HG02798 (cell line): ENCODE results near the gene CDH24.
A peak's percentile ranks its signal among the peaks of the same experiment; 100 is the strongest.
"Not testable (repeated sequence)": the region's sequence is repeated elsewhere in the genome, so short reads cannot be mapped to it uniquely, and the experiment has no call there.

Experiments used
- ATAC-seq: cut with Tn5 transposase; IDR thresholded peaks from one replicate; pipeline ENCODE4 v1.9.1; 2021; ENCODE audit warnings: mild to moderate bottlenecking; ENCODE audit not compliant: unreplicated experiment, poor library complexity

CDH24 gene

GRCh38 chr14:23023795-23024152, 33.5 kb downstream of the CDH24 start:
- no peak for ATAC-seq

GRCh38 chr14:23023022-23023794, 34.1 kb downstream of the CDH24 start:
- no peak for ATAC-seq

DNA sequence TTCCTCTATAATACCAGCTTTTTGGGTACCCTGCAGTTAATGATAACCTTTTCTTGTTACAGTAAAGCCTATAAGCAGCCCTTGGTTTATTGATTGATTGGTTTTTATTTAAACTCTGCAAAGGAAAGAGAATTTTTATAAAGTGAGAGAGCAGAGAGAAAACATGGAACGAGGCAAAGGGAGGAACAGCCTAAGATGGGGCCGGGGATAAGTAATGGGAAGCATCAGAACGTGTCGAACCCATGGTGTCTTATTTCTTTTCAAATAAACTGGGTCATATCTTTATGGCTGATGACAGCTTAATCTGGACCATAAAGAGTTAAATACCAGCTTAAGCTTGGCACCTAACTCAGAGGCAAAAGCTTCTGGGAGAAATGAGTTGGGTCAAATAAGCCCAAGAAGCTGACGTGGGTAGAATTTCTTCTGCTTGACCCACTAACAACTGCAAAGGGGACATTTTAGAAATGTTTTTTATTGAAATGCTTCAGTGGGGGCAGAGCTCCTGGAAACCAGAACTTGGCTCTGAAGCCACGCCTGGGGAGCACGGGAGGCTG, 35.4 kb downstream of the CDH24 start:
- ATAC-seq, result no peak

GRCh38 chr14:23021434-23021833, 35.9 kb downstream of the CDH24 start:
- no peak for ATAC-seq

DNA sequence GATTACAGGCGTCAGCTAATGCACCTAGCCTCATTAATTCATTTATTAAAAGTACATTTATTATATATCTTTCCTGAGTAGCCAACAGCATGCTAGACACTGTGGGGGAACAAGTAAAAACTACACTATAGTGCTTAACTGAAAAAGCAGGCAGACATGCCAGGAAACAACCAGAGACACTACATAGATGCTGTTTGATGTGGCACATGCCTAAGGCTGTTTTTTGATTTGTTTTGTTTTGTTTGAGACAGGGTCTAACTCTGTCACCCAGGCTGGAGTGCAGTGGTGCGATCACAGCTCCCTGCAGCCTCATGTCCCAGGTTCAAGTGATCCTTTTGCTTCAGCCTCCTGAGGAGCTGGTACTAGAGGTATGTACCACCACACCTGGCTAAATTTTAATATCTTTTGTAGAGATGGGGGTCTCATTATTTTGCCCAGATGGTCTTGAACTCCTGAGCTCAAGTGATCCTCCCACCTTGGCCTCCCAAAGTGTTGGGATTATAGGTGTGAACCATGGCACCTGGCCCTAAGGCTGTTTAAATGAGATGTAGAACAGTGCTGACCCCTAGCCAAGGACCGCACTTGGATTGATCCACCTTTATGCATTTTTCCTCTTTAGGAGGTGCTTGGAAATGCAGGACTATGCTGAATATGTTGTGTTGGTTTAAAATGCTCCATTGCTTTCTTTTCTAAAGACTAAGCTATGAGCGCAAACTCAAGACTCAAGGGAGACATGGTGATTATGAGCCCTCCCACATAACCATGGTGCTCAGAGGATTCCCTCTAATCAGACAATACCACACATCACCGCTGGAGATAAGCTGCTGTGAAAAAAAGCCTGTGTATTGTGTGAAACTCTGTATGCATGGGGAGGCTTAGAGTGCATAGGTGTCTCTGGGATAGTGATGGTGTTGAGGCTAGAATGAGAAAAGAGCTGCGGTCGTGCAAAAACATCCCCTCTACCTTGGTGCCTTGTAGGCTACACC, 36.9 kb downstream of the CDH24 start:
- no peak for ATAC-seq

DNA sequence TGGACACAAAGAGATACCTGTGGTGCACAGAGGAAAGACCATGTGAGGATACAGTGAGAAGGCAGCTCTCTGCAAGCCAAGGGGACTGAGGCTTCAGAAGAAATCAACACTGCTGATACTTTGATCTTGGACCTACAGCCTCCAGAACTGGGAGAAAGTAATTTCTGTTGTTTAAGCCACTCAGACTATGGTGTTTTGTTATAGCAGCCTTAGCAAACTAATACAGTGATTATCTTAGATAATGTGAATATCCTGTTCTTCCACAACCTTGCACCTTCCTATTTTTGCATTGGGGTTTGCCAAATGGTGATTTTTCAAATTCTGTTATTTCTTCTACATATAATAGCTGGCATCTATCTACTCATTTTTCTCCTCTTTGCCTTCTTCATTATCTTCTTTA, 39.2 kb downstream of the CDH24 start:
- no peak for ATAC-seq

GRCh38 chr14:23017091-23017490, 40.2 kb downstream of the CDH24 start:
- no peak for ATAC-seq

- ATAC-seq, result no peak
These were observed 41.7 kb downstream of the CDH24 start for GRCh38 chr14:23015618-23016017.

- ATAC-seq, result not testable (repeated sequence)
These were observed 43.6 kb downstream of the CDH24 start for GRCh38 chr14:23013749-23014054.

DNA sequence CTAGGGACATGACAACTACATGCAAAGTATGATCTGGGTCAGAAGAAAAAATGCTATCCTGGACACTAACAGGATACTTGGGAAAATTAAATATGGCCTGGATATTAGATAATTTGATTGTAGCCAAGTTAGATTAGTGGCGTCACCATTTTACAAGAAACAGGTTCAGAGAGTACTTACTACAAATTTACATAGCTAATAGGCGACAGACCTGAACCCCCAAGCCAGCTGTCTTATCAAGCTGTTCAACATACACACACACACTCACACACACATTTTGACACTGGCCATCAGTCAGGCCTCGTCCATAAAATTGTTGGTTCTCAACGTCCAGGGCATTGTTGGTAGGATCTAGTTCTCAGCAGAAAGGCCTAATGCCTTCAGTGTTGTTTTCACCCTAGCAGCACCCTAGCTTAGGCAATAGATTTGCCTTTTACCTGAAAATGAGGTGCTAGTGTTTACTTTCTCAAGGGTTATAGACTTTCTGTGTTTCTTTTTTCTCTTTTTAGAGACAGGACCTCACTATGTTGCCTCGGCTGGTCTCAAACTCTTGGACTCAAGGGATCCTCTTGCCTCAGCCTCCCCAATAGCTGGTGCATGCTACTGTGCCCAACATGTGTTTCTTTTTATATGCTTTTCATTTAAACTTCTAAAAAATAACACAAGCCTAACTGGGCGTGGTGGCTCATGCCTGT, 44.1 kb downstream of the CDH24 start:
- no peak for ATAC-seq

GRCh38 chr14:23009939-23010726, 47.2 kb downstream of the CDH24 start, which contains the start of gene C14orf93:
Gene C14orf93, minus strand, starts transcription at chr14:23010143. Its CDS starts 11,120 bp downstream, at chr14:22999023.
- peak; percentile 52 for ATAC-seq

- ATAC-seq, result no peak
These were observed 47.8 kb downstream of the CDH24 start for GRCh38 chr14:23009483-23009938.

DNA sequence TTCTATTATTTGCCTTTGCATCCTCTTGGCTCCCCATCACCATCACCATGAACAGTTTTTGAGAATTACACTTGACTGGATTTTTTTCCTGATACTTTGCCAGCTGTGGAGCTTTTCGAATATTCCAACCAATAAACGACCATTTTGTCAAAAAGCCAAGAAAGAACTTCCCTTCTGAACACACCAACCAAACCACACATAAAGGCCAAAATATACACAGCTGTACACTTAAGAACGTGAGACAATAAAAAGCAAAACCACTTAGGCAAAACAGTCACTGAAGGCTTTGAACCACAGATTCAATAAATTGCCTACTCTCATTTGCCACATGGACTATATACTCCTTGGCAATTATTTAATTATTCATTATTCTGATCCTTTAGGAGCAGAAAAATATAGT, 48.5 kb downstream of the CDH24 start:
- no peak for ATAC-seq

- ATAC-seq, result peak; percentile 97
These were observed 50.5 kb downstream of the CDH24 start for GRCh38 chr14:23006544-23007419.

DNA sequence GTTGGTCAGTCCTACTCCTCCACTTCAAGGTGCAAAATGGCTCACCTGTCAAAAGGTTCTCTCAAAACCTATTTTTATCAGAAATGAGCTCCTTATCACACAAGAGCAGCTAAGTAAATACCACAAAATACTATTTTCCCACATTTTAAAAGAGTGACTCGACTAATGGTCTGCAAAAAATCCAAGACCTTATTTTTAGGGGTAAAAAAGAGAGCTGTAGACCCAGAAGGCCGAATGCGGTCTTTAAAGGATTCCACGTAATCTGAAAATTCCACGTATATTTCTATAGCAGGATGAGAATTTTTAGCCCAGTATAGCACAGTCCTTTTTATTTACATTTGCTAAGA, 51.2 kb downstream of the CDH24 start:
- ATAC-seq, result no peak

DNA sequence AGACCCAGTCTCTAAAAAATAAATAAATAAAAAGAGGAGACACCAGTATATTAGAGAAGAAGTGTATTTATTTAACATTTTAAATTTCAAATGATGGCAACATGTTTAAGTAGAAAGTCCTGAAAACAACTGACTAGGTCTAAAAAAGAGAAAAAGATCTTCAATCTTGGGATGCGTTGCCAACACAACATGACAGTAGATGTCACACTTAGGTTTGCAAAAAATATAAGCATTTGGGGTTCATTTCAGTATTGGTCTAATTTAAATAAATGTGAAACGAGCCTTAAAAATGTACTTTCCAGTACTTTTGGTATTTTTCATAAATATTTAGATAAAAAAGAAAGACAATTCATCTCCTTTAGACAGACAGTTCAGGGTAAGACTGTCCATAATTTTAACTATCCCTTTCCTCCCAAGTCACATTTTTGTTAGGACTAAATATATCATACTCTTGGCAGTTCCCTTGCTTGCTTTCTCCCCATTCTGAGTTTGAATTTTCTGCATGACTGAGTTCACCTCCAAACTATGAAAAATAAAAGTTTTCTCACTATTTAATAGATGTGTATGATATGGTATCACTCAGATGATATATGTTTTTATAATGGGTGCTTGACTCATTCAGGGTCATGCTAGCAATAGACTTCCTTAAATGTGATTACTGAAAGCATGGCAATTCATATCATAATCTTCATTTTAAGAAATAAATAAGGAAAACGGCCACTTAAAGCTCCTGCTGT, 51.7 kb downstream of the CDH24 start:
- ATAC-seq, result no peak

- not testable (repeated sequence) for ATAC-seq
These were observed 53.0 kb downstream of the CDH24 start for GRCh38 chr14:23004274-23004673.

DNA sequence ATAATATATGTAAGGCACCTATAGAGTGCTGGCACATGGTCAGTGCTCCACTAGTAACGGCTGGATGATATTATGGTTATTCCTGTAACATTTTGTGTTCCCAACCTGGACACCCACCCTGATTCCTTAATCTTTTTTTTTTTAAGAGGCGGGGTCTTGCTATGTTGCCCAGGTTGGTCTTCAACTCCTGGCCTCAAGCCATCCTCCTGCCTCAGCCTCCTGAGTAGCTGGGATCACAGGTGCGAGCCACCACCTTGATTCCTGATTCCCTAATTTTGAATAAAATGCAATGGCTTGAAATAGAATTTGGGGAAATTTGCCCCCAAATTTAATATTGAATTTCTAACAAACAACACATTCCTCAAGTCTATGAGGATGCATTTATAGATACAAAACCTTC, 54.7 kb downstream of the CDH24 start:
- no peak for ATAC-seq
